ENCODE results near the gene CYP2D6.

Gene CYP2D6

DNA sequence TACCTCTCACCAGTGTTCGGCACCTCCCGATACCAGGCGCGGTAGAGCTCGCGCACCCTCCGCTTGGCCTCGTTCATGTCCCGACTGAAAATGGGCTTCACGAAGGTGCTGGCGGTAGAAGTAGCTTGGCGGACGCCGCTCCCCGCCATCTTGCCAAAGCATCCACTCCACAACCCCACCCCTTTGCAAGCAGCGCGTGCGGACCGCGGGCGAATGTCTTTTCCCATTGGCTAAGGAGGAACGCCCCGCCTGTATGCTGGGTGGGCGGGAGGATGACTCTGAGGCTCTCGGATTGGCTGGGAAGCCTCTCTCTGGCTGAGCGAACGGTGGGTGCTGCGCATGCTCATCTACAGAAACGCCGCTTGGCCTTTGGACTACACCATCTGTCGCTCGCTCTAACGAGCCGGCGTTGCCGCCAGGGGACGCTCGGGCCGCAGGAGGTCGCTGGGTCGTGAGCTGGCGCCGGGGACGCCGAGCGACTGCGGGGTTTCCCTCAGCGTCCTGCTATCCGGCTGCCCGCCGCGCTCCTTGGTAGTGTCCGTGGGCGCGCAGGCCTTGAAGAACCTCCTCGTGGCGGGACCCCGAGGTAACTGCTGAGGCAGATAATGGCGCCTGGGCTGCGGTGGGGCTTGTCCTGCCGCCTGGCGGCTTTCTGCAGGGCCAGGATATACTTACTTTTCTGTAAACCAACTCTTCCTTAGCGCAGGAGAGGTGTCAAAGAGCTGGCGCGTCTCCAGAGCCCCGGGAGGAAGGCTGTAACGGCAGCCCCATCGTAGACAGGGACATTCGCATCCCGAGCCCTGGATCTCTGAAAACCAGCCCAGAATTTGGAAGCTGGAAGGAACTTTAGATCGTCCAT is 39.8 kb downstream of the CYP2D6 start, which contains the start of gene NDUFA6:
Gene NDUFA6, minus strand, starts transcription at position 177 of the 859 bp plus-strand sequence. Its CDS starts 28 bp downstream, at position 149.
- ChIA-PET POLR2A (interaction anchor here (0.6 to 1.8 kb wide), 3 partner anchors 11 to 150 kb away, joined by 3 to 7 read pairs (median 3); partner anchors contain the start of genes CENPM and SMDT1), CTCF (interaction anchor here (0.8 to 4.3 kb wide), 50 partner anchors 9 to 383 kb away, joined by 3 to 26 read pairs (median 4); partner anchors contain the start of genes CENPM and SMDT1)
- peak; percentile 99 for DNase-seq (ENCODE audit: extremely low spot score)
- TF ChIP-seq, protein P1, sequence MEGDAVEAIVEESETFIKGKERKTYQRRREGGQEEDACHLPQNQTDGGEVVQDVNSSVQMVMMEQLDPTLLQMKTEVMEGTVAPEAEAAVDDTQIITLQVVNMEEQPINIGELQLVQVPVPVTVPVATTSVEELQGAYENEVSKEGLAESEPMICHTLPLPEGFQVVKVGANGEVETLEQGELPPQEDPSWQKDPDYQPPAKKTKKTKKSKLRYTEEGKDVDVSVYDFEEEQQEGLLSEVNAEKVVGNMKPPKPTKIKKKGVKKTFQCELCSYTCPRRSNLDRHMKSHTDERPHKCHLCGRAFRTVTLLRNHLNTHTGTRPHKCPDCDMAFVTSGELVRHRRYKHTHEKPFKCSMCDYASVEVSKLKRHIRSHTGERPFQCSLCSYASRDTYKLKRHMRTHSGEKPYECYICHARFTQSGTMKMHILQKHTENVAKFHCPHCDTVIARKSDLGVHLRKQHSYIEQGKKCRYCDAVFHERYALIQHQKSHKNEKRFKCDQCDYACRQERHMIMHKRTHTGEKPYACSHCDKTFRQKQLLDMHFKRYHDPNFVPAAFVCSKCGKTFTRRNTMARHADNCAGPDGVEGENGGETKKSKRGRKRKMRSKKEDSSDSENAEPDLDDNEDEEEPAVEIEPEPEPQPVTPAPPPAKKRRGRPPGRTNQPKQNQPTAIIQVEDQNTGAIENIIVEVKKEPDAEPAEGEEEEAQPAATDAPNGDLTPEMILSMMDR (IDR thresholded peaks at IDR 0.05; ENCODE audit: control extremely low read depth, extremely low read depth, low read depth, missing control alignments), result peak; percentile 87

GRCh38 chr22:42086051-42086450 is 44.6 kb downstream of the CYP2D6 start:
- CTCF ChIA-PET, result no interaction called here
- TF ChIP-seq, protein P1 (IDR thresholded peaks at IDR 0.05; ENCODE audit: control extremely low read depth, extremely low read depth, low read depth, missing control alignments), result no peak
- no peak for DNase-seq (ENCODE audit: extremely low spot score)
- POLR2A ChIA-PET, result no interaction called here

DNA sequence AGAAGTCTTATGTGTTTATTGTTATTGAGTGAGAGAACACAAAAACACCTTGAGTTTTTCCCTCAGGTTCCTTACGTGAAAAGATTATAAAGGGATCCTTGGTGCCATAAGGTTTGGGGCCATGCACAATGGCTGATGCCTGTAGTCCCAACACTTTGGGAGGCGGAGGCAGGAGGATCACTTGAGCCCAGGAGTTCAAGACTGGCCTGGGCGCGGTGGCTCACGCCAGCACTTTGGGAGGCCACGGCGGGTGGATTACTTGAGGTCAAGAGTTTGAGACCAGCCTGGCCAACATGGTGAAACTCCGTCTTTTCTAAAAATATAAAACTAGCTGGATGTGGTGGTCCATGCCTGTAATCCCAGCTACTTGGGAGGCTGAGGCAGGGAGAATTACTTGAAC is 45.7 kb downstream of the CYP2D6 start:
- TF ChIP-seq, protein P1 (IDR thresholded peaks at IDR 0.05; ENCODE audit: control extremely low read depth, extremely low read depth, low read depth, missing control alignments), result no peak
- ChIA-PET POLR2A (no interaction called here), CTCF (no interaction called here)
- DNase-seq (ENCODE audit: extremely low spot score), result no peak

- ChIA-PET CTCF (no interaction called here), POLR2A (no interaction called here)
- TF ChIP-seq, protein P1 (IDR thresholded peaks at IDR 0.05; ENCODE audit: control extremely low read depth, extremely low read depth, low read depth, missing control alignments), result no peak
- DNase-seq (ENCODE audit: extremely low spot score), result no peak
Observed at GRCh38 chr22:42083119-42083518, 47.5 kb downstream of the CYP2D6 start.

- TF ChIP-seq, protein P1 (IDR thresholded peaks at IDR 0.05; ENCODE audit: control extremely low read depth, extremely low read depth, low read depth, missing control alignments), result no peak
- ChIA-PET CTCF (interaction anchor here (1.1 to 2.4 kb wide), 5 partner anchors 9 to 155 kb away, joined by 3 to 14 read pairs (median 7); no protein-coding TSS in a partner anchor), POLR2A (interaction anchor here (0.6 to 2.0 kb wide), 3 partner anchors 9 to 366 kb away, joined by 4 to 7 read pairs (median 7); partner anchors contain the start of genes NAGA and NDUFA6)
- peak; percentile 20 for DNase-seq (ENCODE audit: extremely low spot score)
Observed at GRCh38 chr22:42080287-42080686, 50.3 kb downstream of the CYP2D6 start.

- ChIA-PET CTCF (interaction anchor here (1.1 to 2.8 kb wide), 5 partner anchors 10 to 115 kb away, joined by 3 to 14 read pairs (median 9); no protein-coding TSS in a partner anchor), POLR2A (interaction anchor here (0.6 to 2.0 kb wide), 3 partner anchors 9 to 367 kb away, joined by 4 to 7 read pairs (median 7); partner anchors contain the start of genes NAGA and NDUFA6)
- DNase-seq (ENCODE audit: extremely low spot score), result peak; percentile 98
- TF ChIP-seq, protein P1 (IDR thresholded peaks at IDR 0.05; ENCODE audit: control extremely low read depth, extremely low read depth, low read depth, missing control alignments), result no peak
Observed at GRCh38 chr22:42079319-42080251, 51.0 kb downstream of the CYP2D6 start, which contains the start of gene SMDT1. Gene SMDT1 (plus strand): TSS chr22:42079700. CDS start chr22:42079769, 69 bp downstream.
